B cell (primary cell): Measurements from ENCODE around the gene AIFM1. TPM values are rescaled to one million over a fixed set of nuclear protein-coding genes. Genes with fewer than 3 reads are reported as not detected.

Source experiments
- ATAC-seq: fragments of 200-7000 bp; cut with Tn5 transposase; one replicate; pipeline ENCODE4 v1.10.0; 2021; ENCODE audit warnings: low read depth, mild to moderate bottlenecking, moderate number of reproducible peaks, moderate library complexity
- CTCF ChIA-PET: fragments of 350-600 bp; sonication (Branson Sonifier 250); formaldehyde crosslinking; loops from one replicate; lab custom pipeline; 2021; ENCODE audit warnings: antibody characterized with exemption, inconsistent platforms; lab: Charles Lee
- POLR2A ChIA-PET: fragments of 350-600 bp; sonication (Branson Sonifier 250); formaldehyde crosslinking; loops from one replicate; lab custom pipeline; 2021; ENCODE audit warnings: antibody characterized with exemption; lab: Charles Lee
- DNase-seq: peaks from one replicate; pipeline ENCODE4 v3.0.0; 2013
- H2AFZ ChIP-seq: 2 replicates; pipeline ENCODE4 v1.6.1; 2012; ENCODE audit warnings: mild to moderate bottlenecking, low read depth, low read length; ENCODE audit not compliant: insufficient read depth, poor library complexity, severe bottlenecking
- H3K27ac ChIP-seq, 2 donors: 1 replicate in 1 of 2; 2 replicates in 1 of 2; pipeline ENCODE4 v1.5.1; 2012 to 2013; ENCODE audit warnings: low read length in 2 of 2, mild to moderate bottlenecking in 2 of 2, moderate library complexity in 1 of 2
- H3K27me3 ChIP-seq, 4 experiments: fragments of 200-600 bp in 1 of 4; sonication (generic) in 1 of 4; replicated peaks in 1 of 4; 1 replicate in 2 of 4; 2 replicates in 2 of 4; pipeline versions ENCODE4 v1.6.1 to v1.7.0; 2013 to 2016; ENCODE audit warnings: low read length in 3 of 4, mild to moderate bottlenecking in 2 of 4, mixed read lengths in 1 of 4, moderate library complexity in 1 of 4; ENCODE audit not compliant: insufficient read depth in 4 of 4, control insufficient read depth in 3 of 4; ENCODE audit errors: control extremely low read depth in 1 of 4
- H3K36me3 ChIP-seq, 2 experiments: replicated peaks in 1 of 2; 1 replicate in 1 of 2; 2 replicates in 1 of 2; pipeline versions ENCODE4 v1.6.1 to v1.7.1; 2013; ENCODE audit warnings: low read length in 1 of 2; ENCODE audit not compliant: insufficient read depth in 2 of 2, control insufficient read depth in 1 of 2; ENCODE audit errors: control extremely low read depth in 1 of 2, extremely low read depth in 1 of 2
- H3K4me1 ChIP-seq, 2 donors: fragments of 200-600 bp in 1 of 2; sonication (generic) in 1 of 2; 1 replicate in 1 of 2; 2 replicates in 1 of 2; pipeline versions ENCODE4 v1.5.1 to v1.6.1; 2013 to 2017; ENCODE audit warnings: low read length in 2 of 2; ENCODE audit not compliant: control insufficient read depth in 2 of 2, insufficient read depth in 2 of 2
- H3K4me2 ChIP-seq: replicated peaks from 2 replicates; pipeline ENCODE3; 2012; ENCODE audit warnings: mild to moderate bottlenecking, low read depth, low read length; ENCODE audit not compliant: poor library complexity, severe bottlenecking
- H3K4me3 ChIP-seq, 5 experiments: fragments of 200-600 bp in 1 of 5; sonication (generic) in 1 of 5; 1 replicate in 3 of 5; 2 replicates in 2 of 5; pipeline versions ENCODE4 v1.5.1 to v1.7.0; 2011 to 2016; ENCODE audit warnings: low read length in 4 of 5, mild to moderate bottlenecking in 4 of 5, low read depth in 2 of 5, control low read depth in 1 of 5, moderate library complexity in 1 of 5; ENCODE audit not compliant: insufficient read depth in 1 of 5; ENCODE audit errors: control extremely low read depth in 1 of 5, extremely low read depth in 1 of 5
- H3K79me2 ChIP-seq: fragments of 200-600 bp; sonication (generic); one replicate; pipeline ENCODE4 v1.6.0; 2016; ENCODE audit warnings: low read length; ENCODE audit not compliant: control insufficient read depth, insufficient read depth
- H3K9ac ChIP-seq: fragments of 200-600 bp; sonication (generic); 2 replicates; pipeline ENCODE4 v1.6.1; 2017; ENCODE audit warnings: mild to moderate bottlenecking, low read length, moderate library complexity
- H3K9me3 ChIP-seq, 3 donors: one replicate each; pipeline versions ENCODE4 v1.6.1 to v1.7.1; 2013; ENCODE audit warnings: low read length in 2 of 3; ENCODE audit not compliant: control insufficient read depth in 2 of 3, insufficient read depth in 1 of 3; ENCODE audit errors: control extremely low read depth in 1 of 3
- H4K20me1 ChIP-seq: 2 replicates; pipeline ENCODE4 v1.6.0; 2012; ENCODE audit warnings: mild to moderate bottlenecking, low read length; ENCODE audit not compliant: insufficient read depth, control insufficient read depth, poor library complexity, severe bottlenecking
- H3K27ac Mint-ChIP-seq: one replicate; pipeline ENCODE4 v1.8.0; 2021; ENCODE audit warnings: mixed read lengths
- H3K27me3 Mint-ChIP-seq: one replicate; pipeline ENCODE4 v1.8.0; 2021; ENCODE audit warnings: mixed read lengths
- H3K4me1 Mint-ChIP-seq: one replicate; pipeline ENCODE4 v1.8.0; 2021; ENCODE audit warnings: mixed read lengths
- H3K4me3 Mint-ChIP-seq: one replicate; pipeline ENCODE4 v1.8.0; 2021; ENCODE audit warnings: mixed read lengths
- H3K9me3 Mint-ChIP-seq: one replicate; pipeline ENCODE4 v1.8.0; 2022; ENCODE audit warnings: mixed read lengths; ENCODE audit not compliant: insufficient read depth
- CTCF ChIP-seq: fragments of 200-600 bp; IDR thresholded peaks from one replicate; pipeline ENCODE4 v1.8.0; 2022; ENCODE audit warnings: antibody characterized with exemption, mild to moderate bottlenecking
- EZH2 ChIP-seq: IDR thresholded peaks from 2 replicates; pipeline ENCODE4 v1.6.1; 2012; ENCODE audit warnings: borderline replicate concordance, low read depth, mild to moderate bottlenecking, moderate library complexity, low read length; ENCODE audit not compliant: insufficient read depth, poor library complexity, severe bottlenecking
- WGBS: methylation state at CpG from one replicate; pipeline ENCODE4 v1.1.5; 2013; ENCODE audit warnings: missing lambda C conversion rate; ENCODE audit not compliant: insufficient coverage; 5-methylcytosine and 5-hydroxymethylcytosine counted together
- intact Hi-C: fragments of 100-400 bp; cut with micrococcal nuclease; formaldehyde crosslinking; loops from one replicate; pipeline ENCODE4 v1.10.0; 2022
- polyA plus RNA-seq: library from polyadenylated mRNA; depleted of rRNA; stranded (reverse); fragments of >200 nt; gene quantifications from 2 replicates; pipeline ENCODE4 v1.2.3, GENCODE V29; 2012
- total RNA-seq, 2 donors: library from RNA; stranded (reverse); fragments of 120-200 nt in 1 of 2; gene quantifications; 1 replicate in 1 of 2; 2 replicates in 1 of 2; pipeline versions ENCODE4 v1.2.3 to v1.2.4, GENCODE V29; 2013 to 2022

The AIFM1 gene
- total and polyA plus RNA-seq, 2 donors (not counting 1 experiment from before 2014, with no cell fraction given) = 11.4 to 15.9 TPM

DNA sequence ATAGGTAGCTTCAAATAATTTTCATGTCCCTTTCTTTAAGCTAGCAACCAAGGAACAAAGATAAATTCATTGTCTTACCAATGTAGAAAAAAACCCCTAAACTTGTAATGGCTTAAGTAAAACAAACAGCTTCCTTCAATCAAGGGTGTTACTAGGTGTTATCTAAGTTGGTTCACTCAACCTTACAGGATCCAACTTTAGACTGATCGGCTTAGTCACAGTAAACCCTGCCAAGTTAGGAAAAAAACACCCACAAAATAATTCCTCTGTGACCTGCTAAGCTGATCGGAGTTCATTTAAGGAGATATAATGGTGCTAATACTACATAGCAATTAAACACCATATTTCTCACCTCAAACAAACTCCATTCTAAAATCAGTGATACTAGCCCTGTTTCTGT, 10.1 kb downstream of the AIFM1 start:
- ATAC-seq = no peak
- no peak for DNase-seq
- Histone ChIP-seq H2AFZ (no peak overlapping the region), H3K27ac (no peak overlapping the region), H3K9me3 (no peaks in the 10 kb centered on the region), H4K20me1 (no peaks in the 10 kb centered on the region), H3K36me3 (peaks cover 0 to 4% of the 10 kb centered on the region in 2 experiments), H3K4me1 (no peaks in the 10 kb centered on the region), H3K9ac (no peak overlapping the region), H3K4me3 (no peak overlapping the region), H3K27me3 (no peaks in the 10 kb centered on the region), H3K4me2 (no peak overlapping the region), H3K79me2 (no peaks in the 10 kb centered on the region)
- H3K4me3 Mint-ChIP-seq = no peak overlapping the region
- no peaks in the 10 kb centered on the region for H3K9me3 Mint-ChIP-seq
- intact Hi-C loops = no loop called here
- H3K27ac Mint-ChIP-seq = no peak overlapping the region
- WGBS = no CpG with 5 or more reads among the region's 2 CpGs
- no peaks in the 10 kb centered on the region for H3K27me3 Mint-ChIP-seq
- CTCF ChIA-PET = no interaction called here
- POLR2A ChIA-PET = no interaction called here
- TF ChIP-seq CTCF (no peak), EZH2 (no peak)
- peaks cover 2% of the 10 kb centered on the region for H3K4me1 Mint-ChIP-seq

DNA sequence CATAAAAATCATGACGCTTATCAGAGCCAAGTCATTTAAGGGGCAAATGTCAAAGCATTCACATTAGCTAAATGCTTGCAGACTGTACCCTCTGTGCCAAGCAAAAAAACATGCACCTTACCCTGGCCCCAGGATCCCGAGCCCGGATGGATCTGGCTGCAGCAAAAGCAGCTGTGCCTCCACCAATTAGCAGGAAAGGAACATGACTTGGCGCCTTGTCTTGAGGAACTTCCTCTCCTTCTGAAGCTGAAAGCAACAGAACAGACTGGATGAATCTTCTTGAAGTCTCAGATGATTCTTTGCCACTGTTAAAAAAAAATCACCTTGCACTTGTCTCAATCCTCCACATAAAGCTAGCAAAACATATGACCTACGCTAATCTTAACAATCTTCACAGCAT, 18.0 kb downstream of the AIFM1 start:
- Histone ChIP-seq H3K79me2 (no peaks in the 10 kb centered on the region), H3K4me2 (no peak overlapping the region), H3K9ac (no peak overlapping the region), H3K36me3 (peaks cover 0 to 33% of the 10 kb centered on the region in 2 experiments), H3K4me3 (no peak overlapping the region), H3K27me3 (no peaks in the 10 kb centered on the region), H3K4me1 (no peaks in the 10 kb centered on the region), H3K27ac (no peak overlapping the region), H4K20me1 (no peaks in the 10 kb centered on the region), H2AFZ (no peak overlapping the region), H3K9me3 (no peaks in the 10 kb centered on the region)
- 60% methylated on average over 2 of the region's 5 CpGs for WGBS
- Mint-ChIP-seq H3K4me3 (no peak overlapping the region), H3K27ac (no peak overlapping the region), H3K9me3 (no peaks in the 10 kb centered on the region), H3K27me3 (no peaks in the 10 kb centered on the region), H3K4me1 (no peaks in the 10 kb centered on the region)
- DNase-seq (no peak), ATAC-seq (no peak)
- intact Hi-C loops = no loop called here
- POLR2A ChIA-PET = no interaction called here
- no peak for TF ChIP-seq EZH2
- no peak for TF ChIP-seq CTCF
- CTCF ChIA-PET = interaction anchor here (1.1 kb wide), 1 partner anchor 87 kb away, joined by 3 read pairs; no protein-coding TSS in a partner anchor
